GM12872 (cell line): Measurements from ENCODE around the gene C7orf57.

Experiments used
- TF ChIP-seq, protein P1 (sequence below): IDR thresholded peaks from 3 replicates; pipeline ENCODE4 v1.5.1; 2011; ENCODE audit warnings: low read depth, mild to moderate bottlenecking, low read length, moderate library complexity; ENCODE audit not compliant: insufficient read depth

C7orf57 gene

DNA sequence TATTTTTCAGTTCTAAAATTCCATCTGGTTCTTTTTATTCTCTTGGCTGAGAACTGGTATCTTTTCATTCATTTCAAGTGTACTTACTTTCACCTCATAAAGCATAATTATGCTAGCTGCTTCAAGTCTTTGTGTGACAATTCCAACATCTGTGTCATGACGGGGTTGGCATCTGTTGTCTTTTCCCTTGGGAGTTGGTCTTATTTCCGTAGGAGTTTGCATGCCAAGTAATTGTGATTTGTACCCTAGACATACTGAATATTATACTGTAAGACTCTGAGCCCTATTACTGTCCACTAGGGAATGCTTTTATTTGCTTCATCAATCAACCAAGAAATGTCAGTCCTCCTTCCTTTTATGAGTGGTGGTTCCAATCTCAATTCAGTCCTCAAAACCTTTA is 31.3 kb upstream of the C7orf57 start:
- TF ChIP-seq, protein P1, sequence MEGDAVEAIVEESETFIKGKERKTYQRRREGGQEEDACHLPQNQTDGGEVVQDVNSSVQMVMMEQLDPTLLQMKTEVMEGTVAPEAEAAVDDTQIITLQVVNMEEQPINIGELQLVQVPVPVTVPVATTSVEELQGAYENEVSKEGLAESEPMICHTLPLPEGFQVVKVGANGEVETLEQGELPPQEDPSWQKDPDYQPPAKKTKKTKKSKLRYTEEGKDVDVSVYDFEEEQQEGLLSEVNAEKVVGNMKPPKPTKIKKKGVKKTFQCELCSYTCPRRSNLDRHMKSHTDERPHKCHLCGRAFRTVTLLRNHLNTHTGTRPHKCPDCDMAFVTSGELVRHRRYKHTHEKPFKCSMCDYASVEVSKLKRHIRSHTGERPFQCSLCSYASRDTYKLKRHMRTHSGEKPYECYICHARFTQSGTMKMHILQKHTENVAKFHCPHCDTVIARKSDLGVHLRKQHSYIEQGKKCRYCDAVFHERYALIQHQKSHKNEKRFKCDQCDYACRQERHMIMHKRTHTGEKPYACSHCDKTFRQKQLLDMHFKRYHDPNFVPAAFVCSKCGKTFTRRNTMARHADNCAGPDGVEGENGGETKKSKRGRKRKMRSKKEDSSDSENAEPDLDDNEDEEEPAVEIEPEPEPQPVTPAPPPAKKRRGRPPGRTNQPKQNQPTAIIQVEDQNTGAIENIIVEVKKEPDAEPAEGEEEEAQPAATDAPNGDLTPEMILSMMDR: no peak

DNA sequence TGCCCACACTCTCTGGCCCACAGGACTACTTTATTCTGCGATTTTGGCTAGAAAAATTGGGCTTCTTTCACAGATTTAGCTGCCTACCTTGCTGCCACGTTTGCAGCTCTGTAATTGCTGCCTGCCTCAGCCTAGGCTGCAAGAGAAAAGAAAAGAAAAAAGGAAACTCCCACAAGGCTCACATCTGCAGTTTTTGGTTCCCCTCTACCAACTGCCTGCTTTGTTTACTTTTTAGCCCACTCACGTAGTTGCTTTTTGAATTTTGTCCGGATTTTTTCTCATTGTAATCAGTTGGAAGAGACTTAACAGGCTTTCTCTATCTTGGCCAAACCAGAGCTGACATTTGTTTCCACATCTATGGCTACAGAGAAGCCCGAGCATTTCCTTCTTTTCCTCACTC is 30.7 kb upstream of the C7orf57 start:
- TF ChIP-seq, protein P1: no peak

DNA sequence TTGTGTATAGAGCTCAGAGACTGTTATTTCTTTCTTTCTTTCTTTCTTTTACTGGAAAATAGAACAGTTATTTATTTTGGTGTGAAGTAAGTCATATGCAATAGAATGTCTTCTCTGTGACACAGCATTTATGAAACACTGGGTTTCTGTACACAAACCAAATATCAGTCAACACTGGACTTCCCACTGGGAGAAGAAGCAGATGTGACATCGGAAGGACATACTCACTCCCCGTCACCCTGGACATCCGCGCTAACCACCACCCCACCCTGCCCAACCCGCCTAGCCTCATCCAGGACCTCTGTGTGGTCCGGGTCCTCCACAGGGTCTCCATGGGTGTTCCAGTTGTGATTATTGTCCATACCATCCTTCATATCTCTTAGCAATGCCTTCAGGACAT is 28.5 kb upstream of the C7orf57 start:
- TF ChIP-seq, protein P1: no peak

DNA sequence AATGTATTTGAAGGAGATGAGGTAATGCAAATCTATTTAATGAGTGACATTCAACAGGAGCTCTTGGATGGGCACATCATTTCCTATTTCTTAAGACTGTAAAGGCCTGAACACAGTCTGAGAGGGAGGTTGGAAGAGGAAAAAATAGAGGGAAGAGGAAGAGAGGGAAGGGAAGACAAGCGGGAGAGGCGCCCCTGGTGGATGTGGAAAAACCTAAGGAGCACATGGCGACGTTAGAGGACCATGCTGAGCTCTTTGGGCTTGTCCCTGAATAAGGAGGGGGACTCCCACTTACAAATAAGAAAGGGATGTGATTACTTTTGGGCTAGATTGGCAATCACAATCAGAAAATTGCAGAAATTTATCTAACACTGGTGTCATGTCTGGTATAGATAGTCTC is 26.1 kb upstream of the C7orf57 start:
- TF ChIP-seq, protein P1: no peak

DNA sequence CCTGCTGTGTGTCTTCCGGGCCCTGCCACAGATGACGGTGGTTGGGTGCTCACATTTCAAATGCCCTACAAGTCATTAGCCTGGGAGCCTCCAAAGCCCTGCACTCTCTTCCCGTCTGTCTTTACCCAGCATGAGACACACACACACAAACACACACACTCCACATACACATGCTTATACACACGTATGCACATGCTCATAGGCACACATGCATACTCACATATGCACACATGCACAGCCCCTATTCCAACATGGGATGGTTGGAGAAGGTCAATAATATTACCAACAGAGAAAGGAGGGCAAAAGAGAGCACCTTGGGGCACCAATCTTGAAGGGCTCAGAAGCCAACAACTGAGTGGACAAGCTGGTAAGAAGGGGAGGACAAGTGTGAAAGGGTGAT is 25.4 kb upstream of the C7orf57 start:
- TF ChIP-seq, protein P1: no peak

DNA sequence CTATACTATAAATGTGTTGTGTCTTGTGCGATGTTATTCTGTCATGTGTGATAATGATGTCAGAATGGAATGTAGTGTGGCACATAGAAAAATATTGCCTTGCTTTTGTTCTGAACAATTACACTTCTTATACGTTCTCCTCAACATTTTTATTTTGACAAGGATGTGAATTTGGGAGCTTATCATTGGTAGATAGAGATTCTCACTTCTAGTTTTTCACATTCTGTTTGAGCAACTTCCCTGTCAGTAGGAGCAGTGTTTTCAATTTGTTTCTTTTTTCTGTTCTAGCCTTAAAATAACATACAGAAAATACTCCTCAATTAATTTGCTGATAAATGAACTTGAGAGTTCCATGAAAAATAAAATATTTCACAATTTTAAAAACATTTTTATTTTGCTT is 24.0 kb upstream of the C7orf57 start:
- TF ChIP-seq, protein P1: no peak

DNA sequence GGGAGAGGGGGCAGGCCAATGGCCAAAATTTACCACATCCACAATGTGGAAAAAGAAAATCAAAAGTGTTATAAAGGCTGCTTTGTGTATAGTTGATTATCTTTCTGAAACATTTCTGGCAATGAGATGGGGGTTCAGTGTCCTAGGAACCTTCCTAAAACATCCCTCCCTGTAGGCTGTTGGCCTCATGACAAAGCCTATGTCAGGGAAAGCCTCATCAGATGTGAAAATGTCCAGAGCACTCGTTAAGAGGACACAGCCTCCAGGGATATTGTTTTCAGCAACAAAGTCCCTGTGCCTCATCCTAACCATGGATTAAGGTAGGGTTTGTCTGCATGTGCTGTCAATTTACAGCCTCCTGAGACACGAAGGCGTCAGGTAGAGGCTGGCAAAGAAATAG is 23.4 kb upstream of the C7orf57 start:
- TF ChIP-seq, protein P1: no peak

DNA sequence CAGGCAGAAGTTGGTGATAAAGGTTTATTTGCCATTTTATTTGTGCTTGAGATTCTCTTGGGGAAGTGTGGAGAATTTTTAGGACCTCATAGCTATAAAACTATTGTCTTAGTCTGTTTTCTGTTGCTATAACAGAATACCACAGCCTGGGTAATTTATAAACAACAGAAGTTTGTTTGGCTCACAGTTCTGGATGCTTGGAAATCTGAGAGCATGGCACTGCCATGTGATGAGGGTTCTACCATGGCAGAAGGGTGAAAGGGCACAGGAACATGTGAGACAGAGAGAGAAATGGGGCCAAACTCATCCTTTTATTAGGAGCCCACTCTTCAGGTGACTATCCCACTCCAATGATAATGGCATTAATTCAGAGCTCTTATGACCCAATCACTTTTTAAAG is 18.7 kb upstream of the C7orf57 start:
- TF ChIP-seq, protein P1: no peak
